Astrocyte (in vitro differentiated cells and primary cell): ENCODE measurements around the gene MARCHF6.
"Not testable (repeated sequence)": the region's sequence is repeated elsewhere in the genome, so short reads cannot be mapped to it uniquely, and the experiment has no call there.

Experiments
- CTCF ChIP-seq: IDR thresholded peaks from 2 replicates; pipeline ENCODE4 v1.5.1; 2011; ENCODE audit warnings: low read depth, mild to moderate bottlenecking, inconsistent platforms, low read length, moderate library complexity; ENCODE audit not compliant: insufficient read depth
- EZH2 ChIP-seq: IDR thresholded peaks from 2 replicates; pipeline ENCODE4 v1.6.1; 2012; ENCODE audit warnings: mild to moderate bottlenecking, low read length, inconsistent platforms; ENCODE audit not compliant: insufficient read depth

- not testable (repeated sequence) for TF ChIP-seq CTCF, EZH2
Observed at GRCh38 chr5:10371369-10371768, 17.9 kb downstream of the MARCHF6 start.
